ENCODE measurements around the gene TSEN54.
"Not testable (repeated sequence)": the region's sequence is repeated elsewhere in the genome, so short reads cannot be mapped to it uniquely, and the experiment has no call there.

Gene TSEN54

GRCh38 chr17:75516255-75516618 is at the start of gene TSEN54:
TSEN54 (plus strand) TSS chr17:75516528; CDS start chr17:75516561, 33 bp downstream.
- peak; percentile 65 for DNase-seq

GRCh38 chr17:75468291-75468754 is 48.0 kb upstream of the TSEN54 start:
- DNase-seq: no peak

GRCh38 chr17:75468779-75469373 is 47.5 kb upstream of the TSEN54 start:
- DNase-seq: no peak

GRCh38 chr17:75471207-75471606 is 45.1 kb upstream of the TSEN54 start:
- DNase-seq: no peak

- no peak for DNase-seq
Measured at GRCh38 chr17:75472119-75472518, 44.2 kb upstream of the TSEN54 start.

GRCh38 chr17:75473246-75473645 is 43.1 kb upstream of the TSEN54 start:
- no peak for DNase-seq

GRCh38 chr17:75474736-75475135 is 41.6 kb upstream of the TSEN54 start:
- no peak for DNase-seq

- DNase-seq: no peak
Measured at GRCh38 chr17:75475144-75475835, 41.0 kb upstream of the TSEN54 start.

GRCh38 chr17:75475851-75476250 is 40.5 kb upstream of the TSEN54 start:
- DNase-seq: no peak

- no peak for DNase-seq
Measured at GRCh38 chr17:75476271-75476671, 40.1 kb upstream of the TSEN54 start.

GRCh38 chr17:75476752-75477489 is 39.4 kb upstream of the TSEN54 start:
- no peak for DNase-seq

- not testable (repeated sequence) for DNase-seq
Measured at GRCh38 chr17:75477490-75477862, 38.9 kb upstream of the TSEN54 start.

GRCh38 chr17:75478508-75478907 is 37.8 kb upstream of the TSEN54 start:
- no peak for DNase-seq

- DNase-seq: no peak
Measured at GRCh38 chr17:75480281-75480680, 36.0 kb upstream of the TSEN54 start.

- peak; percentile 75 for DNase-seq
Measured at GRCh38 chr17:75481194-75482068, 34.9 kb upstream of the TSEN54 start.

- no peak for DNase-seq
Measured at GRCh38 chr17:75482098-75482942, 34.0 kb upstream of the TSEN54 start.

GRCh38 chr17:75485688-75486087 is 30.6 kb upstream of the TSEN54 start:
- no peak for DNase-seq

GRCh38 chr17:75486151-75486550 is 30.2 kb upstream of the TSEN54 start:
- no peak for DNase-seq

- DNase-seq: no peak
Measured at GRCh38 chr17:75486951-75487350, 29.4 kb upstream of the TSEN54 start.

GRCh38 chr17:75487351-75488070 is 28.8 kb upstream of the TSEN54 start:
- no peak for DNase-seq
